CD4-positive, CD25-positive, alpha-beta regulatory T cell (primary cell): ENCODE data around the gene SPHK2. TPM values are rescaled to one million over a fixed set of nuclear protein-coding genes. Genes with fewer than 3 reads are reported as not detected.

Experiments used
- ATAC-seq, 2 donors: fragments of 150-1000 bp; cut with Tn5 transposase; one replicate each; pipeline ENCODE4 v1.10.0; 2021; ENCODE audit warnings: low read depth in 2 of 2, moderate number of reproducible peaks in 2 of 2, moderate library complexity in 1 of 2
- DNase-seq, 3 donors: peaks; one replicate each; pipeline versions ENCODE4 v3.0.0 to v3.0.0-alpha.2; 2012 to 2022; ENCODE audit warnings: mixed read lengths in 1 of 3
- H3K27ac ChIP-seq: one replicate; pipeline ENCODE4 v1.7.0; 2013; ENCODE audit warnings: mild to moderate bottlenecking, low read length; ENCODE audit not compliant: insufficient read depth, poor library complexity, severe bottlenecking
- H3K27me3 ChIP-seq: one replicate; pipeline ENCODE4 v1.7.0; 2013; ENCODE audit warnings: low read length; ENCODE audit not compliant: control insufficient read depth, insufficient read depth
- H3K36me3 ChIP-seq: one replicate; pipeline ENCODE4 v1.7.0; 2013; ENCODE audit warnings: mild to moderate bottlenecking, low read length, moderate library complexity; ENCODE audit not compliant: control insufficient read depth, insufficient read depth
- H3K4me1 ChIP-seq: 2 replicates; pipeline ENCODE4 v1.7.0; 2013; ENCODE audit warnings: mild to moderate bottlenecking, low read length; ENCODE audit not compliant: insufficient read depth, control insufficient read depth, poor library complexity, severe bottlenecking
- H3K4me3 ChIP-seq: one replicate; pipeline ENCODE4 v1.7.0; 2013; ENCODE audit warnings: low read depth, mild to moderate bottlenecking, low read length, moderate library complexity
- H3K9me3 ChIP-seq, 2 experiments: 1 replicate in 1 of 2; 2 replicates in 1 of 2; pipeline ENCODE4 v1.7.0; 2013; ENCODE audit warnings: low read length in 2 of 2, mild to moderate bottlenecking in 1 of 2, moderate library complexity in 1 of 2; ENCODE audit not compliant: control insufficient read depth in 2 of 2
- H3K27ac Mint-ChIP-seq, 3 donors: one replicate each; pipeline ENCODE4 v1.8.0; 2020 to 2022; ENCODE audit warnings: mild to moderate bottlenecking in 3 of 3, mixed read lengths in 3 of 3, moderate library complexity in 2 of 3
- H3K27me3 Mint-ChIP-seq: one replicate; pipeline ENCODE4 v1.8.0; 2022; ENCODE audit warnings: mild to moderate bottlenecking, mixed read lengths
- H3K36me3 Mint-ChIP-seq: one replicate; pipeline ENCODE4 v1.8.0; 2020; ENCODE audit warnings: mixed read lengths
- H3K4me1 Mint-ChIP-seq, 4 donors: one replicate each; pipeline ENCODE4 v1.8.0; 2020 to 2022; ENCODE audit warnings: mixed read lengths in 4 of 4, mild to moderate bottlenecking in 1 of 4
- H3K4me3 Mint-ChIP-seq, 4 donors: one replicate each; pipeline ENCODE4 v1.8.0; 2020 to 2022; ENCODE audit warnings: mild to moderate bottlenecking in 4 of 4, mixed read lengths in 4 of 4, moderate library complexity in 3 of 4
- H3K9me3 Mint-ChIP-seq, 7 donors: one replicate each; pipeline ENCODE4 v1.8.0; 2020 to 2022; ENCODE audit warnings: mixed read lengths in 7 of 7, mild to moderate bottlenecking in 3 of 7, moderate library complexity in 2 of 7
- polyA plus RNA-seq, 4 donors: library from polyadenylated mRNA; unstranded; fragments of 300-500 nt; fragmentation: Illumina TruSeq; gene quantifications; one replicate each; pipeline ENCODE4 v1.2.3, GENCODE V29; 2021
- total RNA-seq: library from RNA; stranded (reverse); gene quantifications from one replicate; pipeline ENCODE4 v1.2.3, GENCODE V29; 2022

SPHK2 gene
- total and polyA plus RNA-seq, 5 donors from 2014 or later: 4.8 to 13.0 (median 7.6) TPM

- H3K36me3 Mint-ChIP-seq: peaks cover 11% of the 10 kb centered on the region
- no peak overlapping the region for H3K27ac Mint-ChIP-seq
- no peak overlapping the region for H3K4me3 Mint-ChIP-seq
- H3K4me1 Mint-ChIP-seq: peaks cover 0 to 5% (median 2%) of the 10 kb centered on the region in 4 donors
- H3K9me3 Mint-ChIP-seq: peaks cover 0 to 1% (median 0%) of the 10 kb centered on the region in 7 donors
- H3K9me3 ChIP-seq: no peaks in the 10 kb centered on the region
- no peak for ATAC-seq
- no peaks in the 10 kb centered on the region for H3K27me3 Mint-ChIP-seq
- no peaks in the 10 kb centered on the region for H3K27me3 ChIP-seq
- DNase-seq: no peak
- no peak overlapping the region for H3K27ac ChIP-seq
- no peaks in the 10 kb centered on the region for H3K36me3 ChIP-seq
- H3K4me1 ChIP-seq: no peaks in the 10 kb centered on the region
- H3K4me3 ChIP-seq: no peak overlapping the region
Observed at GRCh38 chr19:48582168-48582567, 37.1 kb upstream of the SPHK2 start.

- H3K27ac Mint-ChIP-seq: no peak overlapping the region
- no peaks in the 10 kb centered on the region for H3K9me3 Mint-ChIP-seq
Observed at GRCh38 chr19:48587387-48587786, 31.9 kb upstream of the SPHK2 start.

GRCh38 chr19:48588670-48589401, 30.5 kb upstream of the SPHK2 start:
- Mint-ChIP-seq H3K27me3 (no peaks in the 10 kb centered on the region), H3K9me3 (no peaks in the 10 kb centered on the region), H3K36me3 (peaks cover 4% of the 10 kb centered on the region), H3K27ac (peak overlapping the region; percentile 36 to 56 (median 42)), H3K4me1 (peaks cover 0 to 20% (median 7%) of the 10 kb centered on the region in 4 donors), H3K4me3 (peak overlapping the region; percentile 35 to 80 (median 74))
- ATAC-seq: peak; percentile 77 to 82
- Histone ChIP-seq H3K27ac (no peak overlapping the region), H3K36me3 (no peaks in the 10 kb centered on the region), H3K4me1 (no peaks in the 10 kb centered on the region), H3K27me3 (no peaks in the 10 kb centered on the region), H3K4me3 (peak overlapping the region; percentile 34), H3K9me3 (no peaks in the 10 kb centered on the region)
- peak; percentile 76 to 81 (median 79) for DNase-seq

More at GRCh38 chr19:48587387-48587786, 31.9 kb upstream of the SPHK2 start:
- DNase-seq (no peak), ATAC-seq (no peak)
- Mint-ChIP-seq H3K4me3 (no peak overlapping the region), H3K36me3 (peaks cover 4% of the 10 kb centered on the region), H3K4me1 (peaks cover 0 to 17% (median 7%) of the 10 kb centered on the region in 4 donors), H3K27me3 (no peaks in the 10 kb centered on the region)
- no peaks in the 10 kb centered on the region for H3K4me1 ChIP-seq
- H3K9me3 ChIP-seq: no peaks in the 10 kb centered on the region
- no peaks in the 10 kb centered on the region for H3K27me3 ChIP-seq
- no peak overlapping the region for H3K27ac ChIP-seq
- H3K36me3 ChIP-seq: no peaks in the 10 kb centered on the region
- no peak overlapping the region for H3K4me3 ChIP-seq

DNA sequence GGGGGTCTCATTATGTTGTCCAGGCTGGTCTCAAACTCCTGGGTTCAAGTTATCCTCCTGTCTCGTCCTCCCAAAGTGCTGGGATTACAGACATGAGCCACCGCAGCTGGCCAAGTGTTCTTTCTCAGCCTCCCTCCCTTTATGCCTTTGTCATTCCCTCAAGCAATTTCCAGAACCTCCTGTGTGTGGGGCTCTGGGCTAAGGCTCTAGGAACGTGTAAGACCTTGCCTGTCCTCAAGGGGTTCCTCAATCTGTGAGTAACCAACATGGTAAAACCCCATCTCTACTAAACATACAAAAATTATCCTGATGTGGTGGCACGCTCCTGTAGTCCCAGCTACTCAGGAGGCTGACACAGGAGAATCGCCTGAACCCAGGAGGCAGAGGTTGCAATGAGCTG, 28.3 kb upstream of the SPHK2 start:
- DNase-seq (no peak), ATAC-seq (no peak)
- Mint-ChIP-seq H3K27me3 (no peaks in the 10 kb centered on the region), H3K9me3 (no peaks in the 10 kb centered on the region), H3K4me1 (peaks cover 0 to 28% (median 5%) of the 10 kb centered on the region in 4 donors), H3K4me3 (peak overlapping the region in 1 of 4 donors; percentile 58), H3K36me3 (no peaks in the 10 kb centered on the region), H3K27ac (no peak overlapping the region)
- Histone ChIP-seq H3K27me3 (no peaks in the 10 kb centered on the region), H3K4me1 (peaks cover 3% of the 10 kb centered on the region), H3K27ac (no peak overlapping the region), H3K9me3 (no peaks in the 10 kb centered on the region), H3K36me3 (no peaks in the 10 kb centered on the region), H3K4me3 (no peak overlapping the region)

- H3K9me3 ChIP-seq: no peaks in the 10 kb centered on the region
- no peak for DNase-seq
- H3K27me3 ChIP-seq: no peaks in the 10 kb centered on the region
- Mint-ChIP-seq H3K4me1 (peaks cover 0 to 26% (median 4%) of the 10 kb centered on the region in 4 donors), H3K27ac (peak overlapping the region in 1 of 3 donors; percentile 88), H3K27me3 (no peaks in the 10 kb centered on the region), H3K36me3 (no peaks in the 10 kb centered on the region), H3K9me3 (no peaks in the 10 kb centered on the region), H3K4me3 (peak overlapping the region; percentile 39 to 80 (median 76))
- no peak overlapping the region for H3K4me3 ChIP-seq
- no peak for ATAC-seq
- peaks cover 13% of the 10 kb centered on the region for H3K4me1 ChIP-seq
- no peak overlapping the region for H3K27ac ChIP-seq
- no peaks in the 10 kb centered on the region for H3K36me3 ChIP-seq
Observed at GRCh38 chr19:48595171-48595570, 24.1 kb upstream of the SPHK2 start.

- H3K4me1 Mint-ChIP-seq: peaks cover 0 to 26% (median 4%) of the 10 kb centered on the region in 4 donors
- H3K27ac Mint-ChIP-seq: peak overlapping the region in 1 of 3 donors; percentile 73
- H3K27ac ChIP-seq: no peak overlapping the region
- H3K27me3 Mint-ChIP-seq: no peaks in the 10 kb centered on the region
- H3K9me3 Mint-ChIP-seq: no peaks in the 10 kb centered on the region
- H3K36me3 ChIP-seq: no peaks in the 10 kb centered on the region
- peak overlapping the region in 3 of 4 donors; percentile 65 to 93 (median 78) for H3K4me3 Mint-ChIP-seq
- H3K4me1 ChIP-seq: peaks cover 13% of the 10 kb centered on the region
- no peaks in the 10 kb centered on the region for H3K27me3 ChIP-seq
- no peaks in the 10 kb centered on the region for H3K36me3 Mint-ChIP-seq
- ATAC-seq (no peak), DNase-seq (no peak)
- no peak overlapping the region for H3K4me3 ChIP-seq
- no peaks in the 10 kb centered on the region for H3K9me3 ChIP-seq
Observed at GRCh38 chr19:48595833-48596232, 23.5 kb upstream of the SPHK2 start.

- Mint-ChIP-seq H3K4me3 (peak overlapping the region; percentile 41 to 93 (median 83)), H3K36me3 (no peaks in the 10 kb centered on the region), H3K27me3 (no peaks in the 10 kb centered on the region), H3K27ac (peak overlapping the region in 2 of 3 donors; percentile 73 to 90), H3K4me1 (peaks cover 0 to 26% (median 4%) of the 10 kb centered on the region in 4 donors), H3K9me3 (no peaks in the 10 kb centered on the region)
- no peaks in the 10 kb centered on the region for H3K36me3 ChIP-seq
- DNase-seq: no peak
- H3K4me1 ChIP-seq: peaks cover 13% of the 10 kb centered on the region
- H3K27me3 ChIP-seq: no peaks in the 10 kb centered on the region
- no peak overlapping the region for H3K4me3 ChIP-seq
- no peak overlapping the region for H3K27ac ChIP-seq
- H3K9me3 ChIP-seq: no peaks in the 10 kb centered on the region
- no peak for ATAC-seq
Observed at GRCh38 chr19:48596237-48596636, 23.1 kb upstream of the SPHK2 start.
